GM10847 (cell line): ENCODE data around the gene CRTC2.

ENCODE experiments used
- POLR2A ChIP-seq: IDR thresholded peaks from 2 replicates; pipeline ENCODE4 v1.6.1; 2011; ENCODE audit not compliant: insufficient read length; ENCODE audit errors: extremely low read depth

Gene CRTC2

DNA sequence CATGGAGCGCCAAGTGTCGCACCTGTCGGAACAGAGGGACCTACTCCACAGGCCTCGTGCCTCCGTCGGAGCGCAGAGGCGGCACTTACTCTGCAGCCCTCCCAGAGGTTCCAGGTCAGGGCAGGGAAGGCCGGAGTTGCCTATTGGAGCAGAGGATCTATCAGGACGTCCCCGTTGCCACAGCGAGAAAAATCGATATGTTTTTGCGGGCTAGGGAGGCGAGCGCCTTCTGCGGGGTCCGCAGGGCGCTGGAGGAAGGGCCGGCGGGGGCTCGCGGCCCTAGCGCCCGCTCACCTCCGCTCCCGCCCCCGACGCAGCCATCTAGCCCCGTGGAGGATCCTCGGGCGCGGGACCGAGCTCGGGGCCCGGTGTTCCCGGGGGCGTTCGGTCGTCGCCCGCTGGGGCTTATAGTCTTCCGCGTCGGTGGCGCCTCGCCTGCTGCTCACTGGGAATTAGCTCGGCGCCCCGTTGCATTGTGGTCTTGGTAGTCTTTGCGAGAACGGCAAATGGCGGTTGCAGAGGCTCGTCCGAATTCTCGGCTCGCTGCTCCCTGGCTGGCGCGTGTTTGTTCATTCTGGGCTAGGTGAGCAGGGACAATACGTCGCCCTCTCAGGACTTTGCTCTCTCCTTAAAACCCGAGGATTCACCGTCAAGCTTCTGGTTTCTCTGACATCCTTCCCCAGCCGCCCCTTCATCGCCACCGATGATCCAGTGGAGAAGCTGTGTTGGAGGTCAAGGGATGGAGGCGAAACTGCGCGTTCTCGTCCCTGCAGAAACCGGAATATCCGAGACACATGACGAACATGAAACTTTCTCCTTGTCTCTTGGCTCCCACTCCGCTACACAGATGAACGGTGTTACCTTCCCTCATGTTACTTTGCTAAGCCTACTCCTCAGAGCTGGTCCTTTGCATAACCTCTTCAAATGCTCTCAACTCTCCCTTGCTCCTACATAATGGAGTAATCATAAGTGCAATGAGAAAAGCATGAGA is 19.1 kb upstream of the CRTC2 start, which contains the start of gene JTB:
Gene JTB, minus strand, starts transcription at position 425 of the 991 bp plus-strand sequence. Its CDS starts 422 bp downstream, at position 3.
- TF ChIP-seq POLR2A, result peak; percentile 87

- no peak for TF ChIP-seq POLR2A
Measured at GRCh38 chr1:153976819-153977249, 18.4 kb upstream of the CRTC2 start.

GRCh38 chr1:153973525-153973924 is 15.1 kb upstream of the CRTC2 start:
- TF ChIP-seq POLR2A, result no peak

GRCh38 chr1:153973071-153973470 is 14.7 kb upstream of the CRTC2 start:
- TF ChIP-seq POLR2A, result no peak

DNA sequence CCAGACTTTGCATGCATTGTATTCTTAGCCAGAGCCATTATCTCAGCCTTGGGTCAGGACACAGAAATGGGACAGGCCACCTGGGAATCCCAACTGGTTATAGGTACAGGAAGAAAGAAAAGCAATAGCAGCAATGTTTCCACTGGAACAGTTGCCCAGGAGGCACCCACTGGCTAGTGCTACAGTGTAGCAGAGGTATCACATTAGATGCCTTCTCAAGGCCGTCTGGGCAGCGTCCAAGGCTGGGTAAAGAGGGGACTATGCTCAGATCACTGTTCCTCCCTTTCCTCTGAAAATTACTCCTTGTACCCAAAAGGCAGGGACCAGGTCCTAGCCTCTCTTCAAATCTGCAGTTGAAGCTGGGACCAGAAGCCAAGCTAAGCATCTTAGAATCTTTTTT is 11.9 kb upstream of the CRTC2 start:
- TF ChIP-seq POLR2A, result no peak

DNA sequence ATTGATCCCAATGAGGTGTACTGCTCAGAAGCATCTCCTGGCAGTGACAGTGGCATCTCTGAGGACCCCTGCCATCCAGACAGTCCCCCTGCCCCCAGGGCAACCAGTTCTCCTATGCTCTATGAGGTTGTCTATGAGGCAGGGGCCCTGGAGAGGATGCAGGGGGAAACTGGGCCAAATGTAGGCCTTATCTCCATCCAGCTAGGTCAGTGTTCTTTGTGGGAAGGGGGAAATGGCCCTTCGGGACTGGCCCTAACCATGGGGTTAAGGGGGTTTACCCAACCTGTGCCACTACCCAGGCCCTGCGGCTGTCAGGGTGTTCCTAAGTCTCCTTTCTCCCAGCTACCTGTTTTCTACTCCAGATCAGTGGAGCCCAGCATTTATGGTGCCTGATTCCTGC is 10.6 kb upstream of the CRTC2 start:
- TF ChIP-seq POLR2A, result no peak

DNA sequence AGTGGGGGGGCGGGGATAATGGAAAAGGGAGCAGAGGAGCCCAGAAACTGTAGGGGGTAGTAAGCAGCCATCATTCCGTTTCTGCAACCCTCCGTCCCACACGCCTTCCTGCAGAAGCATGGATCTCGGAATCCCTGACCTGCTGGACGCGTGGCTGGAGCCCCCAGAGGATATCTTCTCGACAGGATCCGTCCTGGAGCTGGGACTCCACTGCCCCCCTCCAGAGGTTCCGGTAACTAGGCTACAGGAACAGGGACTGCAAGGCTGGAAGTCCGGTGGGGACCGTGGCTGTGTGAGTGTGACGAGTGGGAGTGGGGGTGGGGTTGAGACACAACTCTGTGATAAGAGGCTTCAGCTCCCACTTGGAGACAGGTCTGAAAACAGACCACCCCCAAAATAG is 10.0 kb upstream of the CRTC2 start:
- TF ChIP-seq POLR2A, result no peak

- TF ChIP-seq POLR2A, result no peak
Measured at GRCh38 chr1:153968000-153968363, 9.6 kb upstream of the CRTC2 start.

DNA sequence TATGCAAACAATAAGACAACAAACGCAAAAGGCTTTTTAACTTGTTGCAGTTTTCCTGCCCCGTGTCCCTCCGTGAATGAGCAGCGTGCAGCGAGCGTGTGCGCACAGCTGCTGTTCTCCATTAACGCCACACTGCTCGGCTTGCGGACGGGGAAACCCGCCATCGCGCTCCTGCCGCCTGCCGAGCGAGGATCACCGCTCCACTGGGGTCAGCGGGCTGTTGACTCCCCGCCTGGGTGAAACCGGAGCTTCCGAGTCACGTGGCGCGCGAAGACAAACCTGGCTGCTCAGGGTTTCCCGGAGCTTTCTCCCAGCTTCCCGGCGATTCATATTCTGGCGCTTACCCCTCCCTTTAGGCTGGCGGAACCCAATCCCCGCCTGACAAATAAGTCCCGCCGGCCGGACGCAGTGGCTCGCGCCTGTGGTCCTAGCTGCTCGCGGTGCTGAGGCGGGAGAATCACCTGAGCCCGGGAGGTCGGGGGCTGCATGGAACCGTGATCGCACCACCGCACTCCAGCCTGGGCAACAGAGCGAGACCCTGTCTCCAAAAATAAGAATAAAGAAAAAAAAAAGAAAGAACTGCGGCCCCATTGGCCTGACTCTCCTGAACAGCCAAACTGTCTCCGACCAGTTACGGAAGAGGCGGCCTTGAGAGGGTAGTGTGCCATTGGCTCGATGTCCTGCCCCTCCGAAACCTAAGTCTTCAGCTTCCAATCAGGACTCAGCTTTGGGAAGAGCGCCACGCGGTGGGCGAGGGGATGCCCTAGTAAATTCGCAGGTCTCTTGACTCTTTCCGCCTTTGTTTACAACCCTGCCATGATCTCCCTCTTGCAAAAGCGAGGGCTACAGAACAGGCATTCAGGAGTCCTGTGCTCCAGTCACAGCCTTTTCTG is 8.9 kb upstream of the CRTC2 start, which contains the start of gene CREB3L4:
Gene CREB3L4, plus strand, starts transcription at position 796 of the 893 bp plus-strand sequence. CDS start 624 bp downstream, outside the sequence.
- TF ChIP-seq POLR2A, result peak; percentile 69

DNA sequence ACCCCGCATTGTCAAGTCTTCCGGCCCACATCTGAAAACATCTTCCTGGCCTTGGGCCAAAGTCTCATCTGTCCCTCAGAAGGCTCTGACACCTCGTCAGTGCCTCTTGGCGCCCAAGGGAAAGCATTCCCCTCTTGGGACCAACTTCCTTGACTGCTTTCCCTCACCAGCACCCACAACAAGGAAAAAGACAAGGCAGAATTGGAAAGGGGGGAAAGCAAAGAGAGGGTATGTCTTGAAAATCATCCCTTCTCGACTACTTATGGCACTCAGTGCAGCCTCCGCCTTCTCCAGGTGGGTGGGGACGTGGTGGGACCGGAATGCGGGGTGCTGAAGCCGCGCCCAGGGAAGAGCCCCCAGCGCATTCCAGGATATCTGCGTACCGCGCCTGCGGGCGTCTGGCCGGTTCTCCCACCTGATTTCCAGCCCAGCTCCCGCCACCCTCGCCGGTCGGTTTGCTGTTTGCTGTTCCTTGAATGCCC is 5.5 kb upstream of the CRTC2 start:
- no peak for TF ChIP-seq POLR2A

DNA sequence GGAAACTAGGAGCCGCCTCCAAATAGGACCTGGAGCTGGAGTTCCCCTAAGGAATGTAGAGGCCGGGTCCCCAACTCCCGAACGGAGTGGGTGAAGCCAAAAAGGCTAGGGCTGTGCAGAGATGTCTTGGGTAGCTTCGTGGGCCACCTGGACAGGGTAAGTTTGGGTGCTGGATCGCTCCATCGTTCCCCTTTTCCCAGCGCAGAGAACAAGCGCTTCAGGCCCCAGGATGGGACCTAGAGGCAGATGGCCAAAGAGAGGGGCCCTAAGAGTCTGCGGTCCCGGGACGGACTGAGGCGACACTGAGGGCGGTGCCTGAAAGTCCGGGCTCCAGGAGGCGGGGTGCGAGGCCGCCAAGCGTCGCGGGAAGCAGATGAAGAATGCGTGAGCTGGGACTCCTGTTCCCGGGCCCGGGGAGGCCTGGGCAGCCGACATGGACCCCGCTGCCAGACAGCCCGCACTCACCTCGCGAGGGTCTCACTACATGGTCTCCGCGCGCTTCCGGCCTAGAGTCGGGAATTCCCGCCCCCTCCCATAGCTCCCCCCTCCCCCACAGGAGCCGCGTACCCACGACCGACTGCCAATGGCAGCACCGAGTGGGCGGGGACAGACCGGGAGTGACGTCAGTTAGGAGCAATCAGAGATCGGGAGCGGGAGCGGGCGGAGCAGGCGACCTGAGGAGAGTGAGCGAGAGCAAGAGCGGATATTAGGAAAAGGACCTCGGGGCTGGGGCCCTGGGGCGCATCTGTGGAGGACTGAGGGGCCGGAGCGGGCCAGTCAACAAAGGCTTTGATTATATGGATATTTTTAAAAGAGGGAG is 4.8 kb upstream of the CRTC2 start, which contains the start of gene SLC39A1:
Gene SLC39A1, minus strand, starts transcription at position 508 of the 820 bp plus-strand sequence. CDS start 822 bp downstream, outside the sequence.
- peak; percentile 60 for TF ChIP-seq POLR2A

DNA sequence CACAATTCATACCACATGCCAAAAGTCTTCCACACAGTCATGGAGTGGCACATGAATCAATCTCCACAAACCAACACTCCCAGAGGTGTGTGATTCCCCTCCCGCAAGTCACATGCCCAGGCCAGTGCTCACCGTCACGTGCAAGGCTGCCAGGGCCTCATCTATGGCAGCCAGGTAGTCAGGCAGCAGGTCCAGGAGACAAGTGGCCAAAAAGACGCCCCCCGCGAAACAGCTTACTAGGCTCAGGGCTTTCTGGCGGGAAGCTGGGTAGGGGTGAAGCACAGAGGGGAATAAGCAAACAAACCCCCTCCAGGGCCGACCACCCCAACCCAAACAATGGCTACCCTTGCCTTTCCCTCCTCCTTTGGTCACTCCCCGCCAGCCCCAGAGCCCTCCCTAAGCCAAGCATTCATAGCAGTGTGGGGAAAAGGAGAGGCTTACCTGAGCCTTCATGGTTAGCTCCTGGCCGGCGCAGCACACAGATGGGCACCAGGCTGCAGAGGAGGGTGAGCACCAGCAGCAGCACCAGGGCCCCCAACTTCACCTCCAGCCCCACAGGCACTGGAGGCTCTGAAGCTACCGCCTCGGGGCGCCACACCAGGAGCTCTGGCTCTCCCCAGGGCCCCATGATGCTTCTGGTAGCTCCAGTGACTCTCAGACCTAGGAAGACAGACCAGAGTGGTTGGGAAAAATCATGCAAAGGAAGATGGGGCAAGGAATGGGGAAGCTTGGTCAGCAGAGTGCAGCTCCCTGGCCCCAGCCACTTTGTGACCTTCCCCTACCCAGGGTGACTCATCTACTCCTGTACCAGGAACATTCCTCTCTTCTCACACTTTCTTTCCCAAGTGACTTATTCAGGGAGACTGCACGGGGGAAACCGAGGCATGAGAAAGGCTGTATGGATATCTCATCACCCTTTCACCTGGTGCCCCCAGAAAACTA is 3.9 kb upstream of the CRTC2 start:
- TF ChIP-seq POLR2A, result no peak

DNA sequence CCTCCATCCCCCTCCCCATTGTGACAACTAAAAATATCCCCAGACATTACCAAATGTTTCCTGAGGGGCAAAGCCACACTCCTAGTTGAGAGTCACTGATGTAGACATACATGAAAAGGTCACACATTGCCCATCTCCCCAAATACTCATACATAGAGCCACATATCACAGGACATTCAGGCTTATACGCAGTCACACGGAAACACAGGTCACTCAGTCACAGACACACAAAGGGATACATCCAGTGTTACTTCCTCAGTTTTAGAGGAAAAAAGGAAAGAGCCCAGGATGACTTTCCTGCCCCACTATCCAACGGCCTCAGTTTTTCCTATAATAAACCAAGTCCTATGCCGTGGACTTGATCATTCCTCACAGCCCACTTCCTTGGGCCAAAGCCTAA is 3.0 kb upstream of the CRTC2 start:
- no peak for TF ChIP-seq POLR2A
